HFF-Myc (cell line): ENCODE measurements around the gene MYOF.
A peak's percentile ranks its signal among the peaks of the same experiment; 100 is the strongest.

Experiments
- DNase-seq: peaks from one replicate; pipeline ENCODE4 v3.0.0-alpha.2; 2011; ENCODE audit warnings: low read depth; ENCODE audit errors: extremely low read depth
- H3K4me3 ChIP-seq: replicated peaks from 2 replicates; pipeline ENCODE4 v1.5.1; 2011; ENCODE audit warnings: low read depth, mild to moderate bottlenecking, control low read depth, low read length
- TF ChIP-seq, protein P1 (sequence below): IDR thresholded peaks from 2 replicates; pipeline ENCODE4 v1.5.1; 2012; ENCODE audit warnings: mild to moderate bottlenecking, low read depth, low read length, control low read depth; ENCODE audit errors: missing control alignments

The MYOF gene

DNA sequence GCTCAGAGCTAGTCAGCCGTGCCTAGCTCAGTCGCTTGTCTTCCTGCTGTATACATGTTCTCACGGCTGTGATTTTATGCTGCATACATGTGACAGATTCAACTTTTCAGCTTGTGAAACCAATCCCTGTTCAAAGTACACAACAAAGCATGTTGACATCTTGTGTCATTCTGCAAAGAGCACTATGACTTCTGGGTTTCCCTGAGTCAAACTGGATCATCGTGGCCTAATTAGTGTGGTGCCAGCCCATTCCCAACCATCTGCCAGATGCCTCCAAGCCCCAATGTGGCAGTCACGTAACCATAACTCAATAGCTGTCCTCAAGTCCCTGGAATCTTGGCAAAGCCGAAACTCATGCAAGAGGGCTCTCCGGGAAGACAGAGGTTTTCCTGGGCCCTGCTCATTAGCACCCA is 144.8 kb downstream of the MYOF start:
- no peak for DNase-seq
- H3K4me3 ChIP-seq, result no peak overlapping the region
- TF ChIP-seq, protein P1, sequence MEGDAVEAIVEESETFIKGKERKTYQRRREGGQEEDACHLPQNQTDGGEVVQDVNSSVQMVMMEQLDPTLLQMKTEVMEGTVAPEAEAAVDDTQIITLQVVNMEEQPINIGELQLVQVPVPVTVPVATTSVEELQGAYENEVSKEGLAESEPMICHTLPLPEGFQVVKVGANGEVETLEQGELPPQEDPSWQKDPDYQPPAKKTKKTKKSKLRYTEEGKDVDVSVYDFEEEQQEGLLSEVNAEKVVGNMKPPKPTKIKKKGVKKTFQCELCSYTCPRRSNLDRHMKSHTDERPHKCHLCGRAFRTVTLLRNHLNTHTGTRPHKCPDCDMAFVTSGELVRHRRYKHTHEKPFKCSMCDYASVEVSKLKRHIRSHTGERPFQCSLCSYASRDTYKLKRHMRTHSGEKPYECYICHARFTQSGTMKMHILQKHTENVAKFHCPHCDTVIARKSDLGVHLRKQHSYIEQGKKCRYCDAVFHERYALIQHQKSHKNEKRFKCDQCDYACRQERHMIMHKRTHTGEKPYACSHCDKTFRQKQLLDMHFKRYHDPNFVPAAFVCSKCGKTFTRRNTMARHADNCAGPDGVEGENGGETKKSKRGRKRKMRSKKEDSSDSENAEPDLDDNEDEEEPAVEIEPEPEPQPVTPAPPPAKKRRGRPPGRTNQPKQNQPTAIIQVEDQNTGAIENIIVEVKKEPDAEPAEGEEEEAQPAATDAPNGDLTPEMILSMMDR, result no peak

GRCh38 chr10:93336678-93337077 is 145.5 kb downstream of the MYOF start:
- TF ChIP-seq, protein P1, result no peak
- no peak overlapping the region for H3K4me3 ChIP-seq
- no peak for DNase-seq

DNA sequence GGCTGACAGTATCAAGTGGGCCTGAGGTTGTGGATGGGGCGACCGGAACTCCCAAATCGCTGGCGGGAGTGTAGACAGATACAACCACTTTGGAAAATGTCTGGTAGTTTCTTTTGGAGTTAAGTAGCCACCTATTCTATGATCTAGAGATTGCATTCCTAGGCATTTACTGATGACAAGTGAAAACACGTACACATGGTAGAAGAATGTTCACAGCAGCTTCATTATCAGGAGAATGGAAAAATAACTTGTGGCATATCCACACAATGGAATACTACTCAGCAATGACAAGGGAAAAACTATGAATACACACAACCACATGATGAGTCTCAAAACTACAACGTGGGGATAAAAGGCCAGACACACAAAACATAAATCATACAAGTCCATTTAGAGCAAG is 146.0 kb downstream of the MYOF start:
- no peak overlapping the region for H3K4me3 ChIP-seq
- DNase-seq, result no peak
- TF ChIP-seq, protein P1, result no peak

DNA sequence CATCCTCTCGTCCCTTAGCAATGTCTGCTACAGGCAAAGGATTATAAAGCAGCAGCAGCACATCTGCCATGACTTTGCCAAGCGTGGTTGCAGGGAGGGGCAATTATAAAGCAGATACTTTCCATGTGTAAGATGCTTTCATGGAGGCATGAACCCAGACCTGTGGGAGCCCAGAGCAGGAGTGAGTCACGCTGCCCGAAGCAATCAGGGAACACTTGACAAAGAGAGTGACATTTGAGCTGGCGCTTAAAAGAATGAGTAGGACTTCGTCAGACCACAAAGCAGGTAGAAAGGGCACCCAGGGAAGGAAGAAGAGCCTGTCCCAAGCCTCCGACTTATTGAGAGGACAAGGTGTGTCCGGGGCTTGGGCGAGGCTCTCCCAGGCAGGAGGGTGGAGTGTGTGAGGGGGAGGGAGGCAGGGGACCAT is 147.2 kb downstream of the MYOF start:
- H3K4me3 ChIP-seq, result no peak overlapping the region
- TF ChIP-seq, protein P1, result no peak
- DNase-seq, result peak; percentile 60

GRCh38 chr10:93334181-93334580 is 148.0 kb downstream of the MYOF start:
- H3K4me3 ChIP-seq, result no peak overlapping the region
- TF ChIP-seq, protein P1, result no peak
- DNase-seq, result no peak

GRCh38 chr10:93333278-93333978 is 148.7 kb downstream of the MYOF start:
- no peak overlapping the region for H3K4me3 ChIP-seq
- DNase-seq, result no peak
- TF ChIP-seq, protein P1, result no peak

DNA sequence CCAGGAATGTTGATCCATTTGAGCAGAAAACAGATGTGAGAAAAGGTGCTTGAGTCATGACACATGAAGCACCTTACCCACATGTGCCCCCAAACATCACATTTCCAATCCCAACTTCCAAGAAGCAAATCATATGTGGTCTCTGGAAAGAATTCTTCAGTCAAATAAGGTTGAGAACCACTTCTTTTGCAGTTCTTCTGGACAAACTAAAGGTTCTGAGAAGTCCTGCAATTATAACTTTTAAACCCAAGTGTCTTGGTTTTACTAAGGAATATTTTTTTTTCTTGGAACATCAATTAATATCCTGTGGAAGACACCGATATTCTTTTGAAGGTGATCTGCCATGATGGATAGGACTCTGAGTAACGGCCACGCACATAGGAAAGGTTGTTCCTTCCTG is 151.3 kb downstream of the MYOF start:
- no peak overlapping the region for H3K4me3 ChIP-seq
- no peak for DNase-seq
- TF ChIP-seq, protein P1, result no peak
